IMR-90 (cell line): ENCODE measurements around the gene PTPRN2. TPM values are rescaled to one million over a fixed set of nuclear protein-coding genes. Genes with fewer than 3 reads are reported as not detected.

Source experiments
- ATAC-seq: fragments of 200-7000 bp; cut with Tn5 transposase; 2 replicates; pipeline ENCODE4 v1.9.1; 2020; ENCODE audit warnings: low read depth, mild to moderate bottlenecking, moderate library complexity
- BruUV-seq: library from RNA; stranded (reverse); fragments of 400-500 nt; replicated peaks from 2 replicates; lab custom pipeline; 2021; lab: Mats Ljungman, UMichigan
- CTCF ChIA-PET: fragments of 300-600 bp; formaldehyde crosslinking; extraction: SDS; loops from one replicate; lab custom pipeline; 2021; ENCODE audit warnings: antibody characterized with exemption; lab: Yijun Ruan, JAX
- POLR2A ChIA-PET: fragments of 300-600 bp; sonication (Branson Sonifier 250); formaldehyde crosslinking; loops from one replicate; lab custom pipeline; 2022; ENCODE audit warnings: antibody characterized with exemption; ENCODE audit not compliant: unreplicated experiment; lab: Charles Lee
- DNase-seq: peaks from one replicate; pipeline ENCODE4 v3.0.0; 2013
- H2AFZ ChIP-seq: replicated peaks from 2 replicates; pipeline ENCODE3; 2013; ENCODE audit warnings: low read length, mild to moderate bottlenecking; ENCODE audit not compliant: poor library complexity
- H2AK5ac ChIP-seq: 2 replicates; pipeline ENCODE4 v1.6.1; 2013; ENCODE audit warnings: low read depth, low read length, inconsistent platforms
- H2AK9ac ChIP-seq: replicated peaks from 2 replicates; pipeline ENCODE3; 2013; ENCODE audit warnings: mild to moderate bottlenecking, low read depth, low read length, moderate library complexity; ENCODE audit not compliant: poor library complexity
- H2BK120ac ChIP-seq: 2 replicates; pipeline ENCODE4 v1.6.1; 2013; ENCODE audit warnings: low read depth, low read length, inconsistent platforms
- H2BK15ac ChIP-seq: 3 replicates; pipeline ENCODE4 v1.6.1; 2013; ENCODE audit warnings: low read depth, low read length, inconsistent platforms
- H2BK20ac ChIP-seq: 2 replicates; pipeline ENCODE4 v1.6.1; 2013; ENCODE audit warnings: low read depth, mild to moderate bottlenecking, inconsistent platforms, low read length, moderate library complexity
- H2BK5ac ChIP-seq: 2 replicates; pipeline ENCODE4 v1.6.1; 2013; ENCODE audit warnings: mild to moderate bottlenecking, low read depth, low read length, inconsistent platforms; ENCODE audit not compliant: poor library complexity, severe bottlenecking
- H3K14ac ChIP-seq: replicated peaks from 2 replicates; pipeline ENCODE4 v1.6.1; 2013; ENCODE audit warnings: low read depth, low read length, inconsistent platforms
- H3K18ac ChIP-seq: 2 replicates; pipeline ENCODE4 v1.6.1; 2013; ENCODE audit warnings: low read depth, low read length, control low read depth
- H3K23ac ChIP-seq: 2 replicates; pipeline ENCODE4 v1.6.1; 2013; ENCODE audit warnings: low read depth, low read length, inconsistent platforms
- H3K27ac ChIP-seq: 2 replicates; pipeline ENCODE4 v1.5.1; 2013; ENCODE audit warnings: mild to moderate bottlenecking, control low read depth, low read length; ENCODE audit not compliant: insufficient read depth
- H3K27me3 ChIP-seq: 2 replicates; pipeline ENCODE4 v1.6.1; 2013; ENCODE audit warnings: low read length; ENCODE audit not compliant: control insufficient read depth, insufficient read depth
- H3K36me3 ChIP-seq: 2 replicates; pipeline ENCODE4 v1.6.1; 2013; ENCODE audit warnings: low read length, mixed read lengths; ENCODE audit not compliant: control insufficient read depth, insufficient read depth
- H3K4ac ChIP-seq: 2 replicates; pipeline ENCODE4 v1.6.1; 2013; ENCODE audit warnings: low read depth, low read length, inconsistent platforms
- H3K4me1 ChIP-seq: 2 replicates; pipeline ENCODE4 v1.6.1; 2013; ENCODE audit warnings: low read length, mixed read lengths; ENCODE audit not compliant: control insufficient read depth, insufficient read depth
- H3K4me2 ChIP-seq: 2 replicates; pipeline ENCODE4 v1.6.1; 2013; ENCODE audit warnings: low read depth, mild to moderate bottlenecking, control low read depth, low read length, moderate library complexity
- H3K4me3 ChIP-seq: 2 replicates; pipeline ENCODE4 v1.5.1; 2013; ENCODE audit warnings: low read depth, mild to moderate bottlenecking, control low read depth, low read length, moderate library complexity; ENCODE audit not compliant: insufficient read depth
- H3K56ac ChIP-seq: 2 replicates; pipeline ENCODE4 v1.6.1; 2013; ENCODE audit warnings: low read length, inconsistent platforms; ENCODE audit not compliant: insufficient read depth; ENCODE audit errors: extremely low read depth
- H3K79me1 ChIP-seq, 2 experiments: 2 replicates each; pipeline ENCODE4 v1.6.1; 2013; ENCODE audit warnings: low read length in 2 of 2, inconsistent platforms in 1 of 2, low read depth in 1 of 2
- H3K9ac ChIP-seq: 2 replicates; pipeline ENCODE4 v1.6.1; 2013; ENCODE audit warnings: low read depth, low read length, control low read depth
- H3K9me1 ChIP-seq: 2 replicates; pipeline ENCODE4 v1.6.1; 2013; ENCODE audit warnings: low read length, inconsistent platforms; ENCODE audit not compliant: insufficient read depth
- H3K9me3 ChIP-seq: 2 replicates; pipeline ENCODE4 v1.6.1; 2013; ENCODE audit warnings: low read length; ENCODE audit not compliant: control insufficient read depth, insufficient read depth
- H4K20me1 ChIP-seq: 2 replicates; pipeline ENCODE4 v1.6.1; 2013; ENCODE audit warnings: low read length, inconsistent platforms; ENCODE audit not compliant: insufficient read depth
- H4K5ac ChIP-seq: 2 replicates; pipeline ENCODE4 v1.6.1; 2013; ENCODE audit warnings: mild to moderate bottlenecking, low read depth, low read length, control low read depth
- H4K8ac ChIP-seq, 2 experiments: 2 replicates each; pipeline ENCODE4 v1.6.1; 2013; ENCODE audit warnings: low read depth in 2 of 2, low read length in 2 of 2, control low read depth in 1 of 2, inconsistent platforms in 1 of 2
- H4K91ac ChIP-seq: 2 replicates; pipeline ENCODE4 v1.6.1; 2013; ENCODE audit warnings: low read depth, low read length, inconsistent platforms; ENCODE audit not compliant: insufficient read depth
- BHLHE40 ChIP-seq: fragments of 150-350 bp; IDR thresholded peaks from 2 replicates; pipeline ENCODE4 v1.6.1; 2016; ENCODE audit warnings: mild to moderate bottlenecking, low read depth, low read length
- CEBPB ChIP-seq: IDR thresholded peaks from 2 replicates; pipeline ENCODE4 v1.6.1; 2012; ENCODE audit warnings: low read depth, low read length, improper control_type of control experiment
- CHD1 ChIP-seq: IDR thresholded peaks from 2 replicates; pipeline ENCODE4 v1.6.1; 2012; ENCODE audit warnings: low read depth, low read length, improper control_type of control experiment
- FOS ChIP-seq: fragments of 150-350 bp; IDR thresholded peaks from 2 replicates; pipeline ENCODE4 v1.6.1; 2016; ENCODE audit warnings: low read depth, low read length
- MAFK ChIP-seq: IDR thresholded peaks from 2 replicates; pipeline ENCODE4 v1.6.1; 2012; ENCODE audit warnings: low read depth, low read length, improper control_type of control experiment
- MAZ ChIP-seq: IDR thresholded peaks from 2 replicates; pipeline ENCODE4 v1.6.1; 2012; ENCODE audit warnings: low read depth, mild to moderate bottlenecking, low read length, improper control_type of control experiment, moderate library complexity, borderline replicate concordance
- MXI1 ChIP-seq: IDR thresholded peaks from 2 replicates; pipeline ENCODE4 v1.6.1; 2012; ENCODE audit warnings: low read depth, mild to moderate bottlenecking, low read length, moderate library complexity, borderline replicate concordance
- NFE2L2 ChIP-seq: fragments of 150-350 bp; IDR thresholded peaks from 2 replicates; pipeline ENCODE4 v1.6.1; 2016; ENCODE audit warnings: low read depth, mild to moderate bottlenecking, low read length
- POLR2A ChIP-seq: IDR thresholded peaks from 2 replicates; pipeline ENCODE4 v1.6.1; 2012; ENCODE audit warnings: mild to moderate bottlenecking, low read depth, low read length
- RAD21 ChIP-seq: IDR thresholded peaks from 2 replicates; pipeline ENCODE4 v1.6.1; 2012; ENCODE audit warnings: low read length, improper control_type of control experiment
- RCOR1 ChIP-seq: IDR thresholded peaks from 2 replicates; pipeline ENCODE4 v1.6.1; 2012; ENCODE audit warnings: mild to moderate bottlenecking, low read length, improper control_type of control experiment; ENCODE audit not compliant: insufficient replicate concordance
- RFX5 ChIP-seq: IDR thresholded peaks from 2 replicates; pipeline ENCODE4 v1.8.0; 2012; ENCODE audit warnings: low read depth, mild to moderate bottlenecking, low read length, moderate library complexity
- SMC3 ChIP-seq: fragments of 150-350 bp; IDR thresholded peaks from 2 replicates; pipeline ENCODE4 v1.6.1; 2016; ENCODE audit warnings: low read depth, mild to moderate bottlenecking, antibody characterized with exemption, low read length, moderate library complexity
- WGBS, 2 experiments: methylation state at CpG; one replicate each; pipeline versions ENCODE4 v1.1.5 to v1.1.7; 2013; ENCODE audit warnings: missing lambda C conversion rate in 2 of 2; ENCODE audit not compliant: insufficient read length in 1 of 2; ENCODE audit errors: extremely low coverage in 2 of 2; 5-methylcytosine and 5-hydroxymethylcytosine counted together
- dilution Hi-C: fragments of 300-500 bp; cut with HindIII; formaldehyde crosslinking; loops from one replicate; pipeline ENCODE4 v1.14.3; 2018; ENCODE audit warnings: low sequenced_read_pairs; ENCODE audit not compliant: unreplicated experiment
- in situ Hi-C: fragments of 300-500 bp; cut with MboI; formaldehyde crosslinking; loops from 3 replicates; pipeline ENCODE4 v1.14.3; 2019; ENCODE audit warnings: low sequenced_read_pairs, inconsistent platforms, mixed read lengths
- intact Hi-C: fragments of 100-400 bp; cut with micrococcal nuclease; formaldehyde crosslinking; loops from 2 replicates; pipeline ENCODE4 v1.10.0; 2022
- polyA plus RNA-seq, 3 experiments: library from polyadenylated mRNA; depleted of rRNA; stranded (reverse); fragments of >200 nt; gene quantifications; 2 replicates each; pipeline ENCODE4 v1.2.3, GENCODE V29; 2012; ENCODE audit warnings: low replicate concordance in 1 of 3
- total RNA-seq: library from RNA; depleted of rRNA; stranded (reverse); fragments of >200 nt; gene quantifications from 2 replicates; pipeline ENCODE4 v1.2.3, GENCODE V29; 2012
- TF ChIP-seq, protein P1 (sequence below): conservative IDR thresholded peaks from 2 replicates; pipeline ENCODE4 v1.5.1; 2012; ENCODE audit warnings: mild to moderate bottlenecking, low read depth, low read length, improper control_type of control experiment
- TF ChIP-seq, protein P2 (sequence below): fragments of 150-350 bp; IDR thresholded peaks from 2 replicates; pipeline ENCODE4 v1.6.1; 2016; ENCODE audit warnings: low read depth, mild to moderate bottlenecking, low read length, moderate library complexity, borderline replicate concordance
- TF ChIP-seq, protein P3 (sequence below): fragments of 150-350 bp; IDR thresholded peaks from 2 replicates; pipeline ENCODE4 v1.6.1; 2017; ENCODE audit warnings: mild to moderate bottlenecking, antibody characterized with exemption, low read length, low read depth

Gene PTPRN2
- total and polyA plus RNA-seq, 2 of the 4 experiments (the other 2 are of a cell fraction), result 0.03 TPM; not detected in 1

DNA sequence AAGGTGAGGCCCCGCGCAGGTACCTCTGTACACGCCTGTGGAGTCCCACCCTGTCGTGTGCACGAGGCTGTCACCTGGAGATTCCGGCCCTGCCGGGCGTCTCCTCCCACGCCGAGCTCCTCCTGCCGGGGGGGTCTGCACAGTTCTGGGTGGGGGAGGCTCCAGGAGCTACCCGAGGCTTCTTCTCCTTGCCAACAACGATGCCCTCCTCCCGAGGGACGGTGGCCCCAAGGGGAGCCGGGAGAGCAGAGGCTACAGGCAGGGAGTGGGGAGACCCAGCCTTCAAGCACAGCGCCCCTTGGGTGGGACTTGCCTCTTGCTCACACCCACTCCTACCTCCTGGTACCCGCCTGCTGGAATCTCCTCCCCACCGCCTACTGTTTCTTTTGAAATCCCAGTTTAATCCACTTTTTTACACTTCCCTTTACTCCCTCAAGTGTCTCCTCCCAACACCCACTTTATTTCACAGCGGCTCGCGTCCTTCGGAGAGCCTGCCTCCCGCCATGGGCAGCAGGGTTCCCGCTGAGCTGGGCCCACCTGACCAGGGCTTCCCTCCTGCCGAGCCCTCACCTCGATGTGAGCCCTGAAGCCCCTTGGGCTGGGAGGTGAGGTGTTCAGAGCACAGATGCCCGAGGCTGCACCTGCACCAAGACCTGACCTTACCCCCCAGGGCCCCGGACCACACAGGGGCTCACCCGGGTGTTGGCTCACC, 912.8 kb downstream of the PTPRN2 start:
- ChIA-PET POLR2A (no interaction called here), CTCF (no interaction called here)
- Histone ChIP-seq H2AK5ac (no peak overlapping the region), H3K27ac (no peak overlapping the region), H3K27me3 (no peaks in the 10 kb centered on the region), H3K23ac (no peak overlapping the region), H2BK20ac (no peak overlapping the region), H4K20me1 (no peaks in the 10 kb centered on the region), H3K56ac (no peak overlapping the region), H3K18ac (no peak overlapping the region), H4K5ac (no peak overlapping the region), H4K91ac (no peak overlapping the region), H3K79me1 (no peaks in the 10 kb centered on the region), H3K4me2 (no peak overlapping the region), H2BK15ac (no peak overlapping the region), H2AFZ (no peak overlapping the region), H3K9me1 (no peaks in the 10 kb centered on the region), H2AK9ac (no peak overlapping the region), H2BK5ac (no peak overlapping the region), H3K36me3 (no peaks in the 10 kb centered on the region), H3K4me3 (no peak overlapping the region), H4K8ac (no peak overlapping the region), H3K14ac (no peak overlapping the region), H3K9ac (no peak overlapping the region), H3K9me3 (peaks cover 40% of the 10 kb centered on the region), H3K4me1 (no peaks in the 10 kb centered on the region), H2BK120ac (no peak overlapping the region), H3K4ac (no peak overlapping the region)
- ATAC-seq (no peak), DNase-seq (no peak)
- dilution Hi-C loops, result no loop called here
- 89% methylated on average over 5 of the region's 30 CpGs; no CpG with 5 or more reads in 1 of the 2 experiments for whole genome bisulfite sequencing, 2 experiments
- in situ Hi-C loops, result no loop called here
- BruUV-seq, result no TSS peak
- intact Hi-C loops, result no loop called here
- TF ChIP-seq CHD1 (no peak), CEBPB (no peak), RAD21 (no peak), RFX5 (no peak), BHLHE40 (no peak), SMC3 (no peak), MAZ (no peak), RCOR1 (no peak), MAFK (no peak), POLR2A (no peak), NFE2L2 (no peak), FOS (no peak), MXI1 (no peak)
- TF ChIP-seq, protein P1, sequence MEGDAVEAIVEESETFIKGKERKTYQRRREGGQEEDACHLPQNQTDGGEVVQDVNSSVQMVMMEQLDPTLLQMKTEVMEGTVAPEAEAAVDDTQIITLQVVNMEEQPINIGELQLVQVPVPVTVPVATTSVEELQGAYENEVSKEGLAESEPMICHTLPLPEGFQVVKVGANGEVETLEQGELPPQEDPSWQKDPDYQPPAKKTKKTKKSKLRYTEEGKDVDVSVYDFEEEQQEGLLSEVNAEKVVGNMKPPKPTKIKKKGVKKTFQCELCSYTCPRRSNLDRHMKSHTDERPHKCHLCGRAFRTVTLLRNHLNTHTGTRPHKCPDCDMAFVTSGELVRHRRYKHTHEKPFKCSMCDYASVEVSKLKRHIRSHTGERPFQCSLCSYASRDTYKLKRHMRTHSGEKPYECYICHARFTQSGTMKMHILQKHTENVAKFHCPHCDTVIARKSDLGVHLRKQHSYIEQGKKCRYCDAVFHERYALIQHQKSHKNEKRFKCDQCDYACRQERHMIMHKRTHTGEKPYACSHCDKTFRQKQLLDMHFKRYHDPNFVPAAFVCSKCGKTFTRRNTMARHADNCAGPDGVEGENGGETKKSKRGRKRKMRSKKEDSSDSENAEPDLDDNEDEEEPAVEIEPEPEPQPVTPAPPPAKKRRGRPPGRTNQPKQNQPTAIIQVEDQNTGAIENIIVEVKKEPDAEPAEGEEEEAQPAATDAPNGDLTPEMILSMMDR, result no peak
- TF ChIP-seq, protein P2, sequence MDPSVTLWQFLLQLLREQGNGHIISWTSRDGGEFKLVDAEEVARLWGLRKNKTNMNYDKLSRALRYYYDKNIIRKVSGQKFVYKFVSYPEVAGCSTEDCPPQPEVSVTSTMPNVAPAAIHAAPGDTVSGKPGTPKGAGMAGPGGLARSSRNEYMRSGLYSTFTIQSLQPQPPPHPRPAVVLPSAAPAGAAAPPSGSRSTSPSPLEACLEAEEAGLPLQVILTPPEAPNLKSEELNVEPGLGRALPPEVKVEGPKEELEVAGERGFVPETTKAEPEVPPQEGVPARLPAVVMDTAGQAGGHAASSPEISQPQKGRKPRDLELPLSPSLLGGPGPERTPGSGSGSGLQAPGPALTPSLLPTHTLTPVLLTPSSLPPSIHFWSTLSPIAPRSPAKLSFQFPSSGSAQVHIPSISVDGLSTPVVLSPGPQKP, result no peak
- TF ChIP-seq, protein P3, sequence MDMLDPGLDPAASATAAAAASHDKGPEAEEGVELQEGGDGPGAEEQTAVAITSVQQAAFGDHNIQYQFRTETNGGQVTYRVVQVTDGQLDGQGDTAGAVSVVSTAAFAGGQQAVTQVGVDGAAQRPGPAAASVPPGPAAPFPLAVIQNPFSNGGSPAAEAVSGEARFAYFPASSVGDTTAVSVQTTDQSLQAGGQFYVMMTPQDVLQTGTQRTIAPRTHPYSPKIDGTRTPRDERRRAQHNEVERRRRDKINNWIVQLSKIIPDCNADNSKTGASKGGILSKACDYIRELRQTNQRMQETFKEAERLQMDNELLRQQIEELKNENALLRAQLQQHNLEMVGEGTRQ, result no peak
